Lower leg skin (tissue), 4 donors: ENCODE measurements around the gene MAD1L1. TPM values are rescaled to one million over a fixed set of nuclear protein-coding genes. Genes with fewer than 3 reads are reported as not detected.

Experiments used
- DNase-seq, 2 donors: peaks; one replicate each; pipeline ENCODE4 v3.0.0-alpha.2; 2019; ENCODE audit warnings: low spot score in 2 of 2
- H3K4me3 ChIP-seq: fragments of 200-600 bp; sonication (generic); 2 replicates; pipeline ENCODE4 v1.5.1; 2017; ENCODE audit warnings: mild to moderate bottlenecking, low read depth; ENCODE audit not compliant: poor library complexity, severe bottlenecking
- POLR2A ChIP-seq, 2 donors: fragments of 450-650 bp; IDR thresholded peaks; one replicate each; pipeline ENCODE4 v1.6.1; 2016 to 2017; ENCODE audit warnings: antibody characterized with exemption in 2 of 2, mild to moderate bottlenecking in 1 of 2, moderate library complexity in 1 of 2
- WGBS, 2 donors: methylation state at CpG; one replicate each; pipeline ENCODE4 v1.1.5; 2018; 5-methylcytosine and 5-hydroxymethylcytosine counted together
- intact Hi-C: fragments of 100-400 bp; cut with DNase I; formaldehyde crosslinking; loops from one replicate; pipeline ENCODE4 v1.15.0; 2023; ENCODE audit warnings: low total_unique reads
- total RNA-seq, 4 donors: library from RNA; depleted of rRNA; stranded (reverse); fragments of >200 nt; gene quantifications; one replicate each; pipeline ENCODE4 v1.1.0, GENCODE V29; 2016
- TF ChIP-seq, protein P1 (sequence below), 3 donors: fragments of 450-650 bp; IDR thresholded peaks; one replicate each; pipeline ENCODE4 v1.5.1; 2016; ENCODE audit warnings: antibody characterized with exemption in 3 of 3, mild to moderate bottlenecking in 3 of 3, moderate library complexity in 2 of 3

The MAD1L1 gene
- total RNA-seq, 4 donors from 2014 or later = 37.7 to 77.8 (median 59.4) TPM

DNA sequence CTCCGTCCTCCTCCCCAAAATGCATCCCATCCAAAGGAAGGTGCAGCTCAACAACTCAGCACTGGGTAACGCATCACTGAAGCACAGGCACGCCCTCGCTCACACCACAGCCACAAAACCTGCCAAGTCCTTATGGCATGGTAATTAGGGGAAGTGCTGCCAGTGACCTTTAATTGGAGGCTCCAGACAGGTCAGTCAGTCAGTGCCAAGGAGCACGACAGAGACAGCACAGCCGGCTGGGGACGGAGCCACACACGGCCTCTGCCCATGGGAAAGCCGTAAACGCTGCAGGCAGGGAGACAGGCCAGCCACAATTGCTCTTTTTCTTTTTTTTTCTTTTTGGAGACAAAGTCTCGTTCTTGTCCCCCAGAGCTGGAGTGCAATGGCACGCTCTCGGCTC lies 146.5 kb downstream of the MAD1L1 start:
- no peak overlapping the region for H3K4me3 ChIP-seq
- DNase-seq = no peak
- TF ChIP-seq POLR2A (IDR thresholded peaks at IDR 0.05) = no peak
- TF ChIP-seq, protein P1, sequence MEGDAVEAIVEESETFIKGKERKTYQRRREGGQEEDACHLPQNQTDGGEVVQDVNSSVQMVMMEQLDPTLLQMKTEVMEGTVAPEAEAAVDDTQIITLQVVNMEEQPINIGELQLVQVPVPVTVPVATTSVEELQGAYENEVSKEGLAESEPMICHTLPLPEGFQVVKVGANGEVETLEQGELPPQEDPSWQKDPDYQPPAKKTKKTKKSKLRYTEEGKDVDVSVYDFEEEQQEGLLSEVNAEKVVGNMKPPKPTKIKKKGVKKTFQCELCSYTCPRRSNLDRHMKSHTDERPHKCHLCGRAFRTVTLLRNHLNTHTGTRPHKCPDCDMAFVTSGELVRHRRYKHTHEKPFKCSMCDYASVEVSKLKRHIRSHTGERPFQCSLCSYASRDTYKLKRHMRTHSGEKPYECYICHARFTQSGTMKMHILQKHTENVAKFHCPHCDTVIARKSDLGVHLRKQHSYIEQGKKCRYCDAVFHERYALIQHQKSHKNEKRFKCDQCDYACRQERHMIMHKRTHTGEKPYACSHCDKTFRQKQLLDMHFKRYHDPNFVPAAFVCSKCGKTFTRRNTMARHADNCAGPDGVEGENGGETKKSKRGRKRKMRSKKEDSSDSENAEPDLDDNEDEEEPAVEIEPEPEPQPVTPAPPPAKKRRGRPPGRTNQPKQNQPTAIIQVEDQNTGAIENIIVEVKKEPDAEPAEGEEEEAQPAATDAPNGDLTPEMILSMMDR (IDR thresholded peaks at IDR 0.05) = no peak
- 80 to 83% methylated on average over 11 to 13 of the region's 13 CpGs for WGBS, 2 donors
- intact Hi-C loops = no loop called here

DNA sequence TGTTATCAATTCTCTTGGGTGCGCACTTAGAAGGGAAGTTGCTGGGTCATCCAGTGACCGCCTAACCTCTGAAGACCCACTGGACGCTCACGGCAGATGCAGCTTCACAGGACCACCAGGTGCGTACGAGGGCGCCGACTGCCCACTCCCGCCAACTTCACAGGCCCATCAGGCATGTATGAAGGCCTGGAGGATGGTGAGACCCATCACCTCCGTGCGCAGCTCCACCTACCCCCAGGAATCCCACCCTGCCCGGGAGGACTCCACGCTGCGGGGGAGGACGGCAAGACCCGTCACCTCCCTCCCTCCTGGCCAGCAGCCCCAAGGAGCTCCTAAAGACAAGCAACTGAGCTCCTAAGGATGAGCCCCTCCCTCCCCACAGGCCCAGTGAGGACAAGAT lies 146.9 kb downstream of the MAD1L1 start:
- no peak for DNase-seq
- 98 to 100% methylated on average over 10 to 16 of the region's 16 CpGs for WGBS, 2 donors
- intact Hi-C loops = no loop called here

DNA sequence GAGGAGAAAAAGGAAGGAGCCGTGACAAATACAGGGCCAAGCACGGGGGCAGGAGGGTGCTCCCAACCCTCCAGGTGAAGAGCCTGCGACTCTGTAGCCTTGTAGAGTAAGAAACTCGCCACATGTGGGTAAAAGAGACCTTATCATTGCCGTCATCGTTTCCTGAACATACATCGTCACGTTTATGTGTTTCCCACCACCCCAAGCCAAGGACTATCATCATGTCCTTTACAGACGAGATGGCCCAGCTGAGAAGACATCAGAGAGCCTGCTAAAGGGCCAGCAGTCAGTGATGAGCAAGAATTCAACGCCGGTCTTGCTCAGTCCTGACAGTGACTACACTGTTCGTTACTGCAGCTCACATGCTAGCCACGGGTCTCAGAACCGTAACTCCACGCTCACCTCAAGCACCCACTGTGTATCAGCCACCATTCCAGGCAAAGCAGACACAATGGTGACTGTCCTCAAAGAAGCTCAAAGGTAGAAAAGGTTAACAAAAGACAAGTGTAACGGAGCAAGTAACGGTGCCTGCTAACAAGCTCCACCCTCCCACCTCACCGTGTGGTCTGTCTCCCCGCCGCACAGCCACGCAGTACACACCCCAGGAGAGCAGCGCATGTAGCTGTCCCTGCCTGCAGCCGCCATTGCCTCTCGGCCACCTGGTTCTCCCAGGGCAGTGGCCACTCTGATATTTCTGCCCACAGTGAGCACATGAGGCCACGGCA lies 147.8 kb downstream of the MAD1L1 start:
- intact Hi-C loops = no loop called here
- 93 to 94% methylated on average over 25 of the region's 25 CpGs for WGBS, 2 donors
- TF ChIP-seq POLR2A (IDR thresholded peaks at IDR 0.05) = no peak
- TF ChIP-seq, protein P1 (IDR thresholded peaks at IDR 0.05) = no peak
- no peak overlapping the region for H3K4me3 ChIP-seq
- DNase-seq = no peak

More for the DNA sequence above, 146.9 kb downstream of the MAD1L1 start:
- TF ChIP-seq, protein P1 (IDR thresholded peaks at IDR 0.05) = no peak
- TF ChIP-seq POLR2A (IDR thresholded peaks at IDR 0.05) = no peak
- no peak overlapping the region for H3K4me3 ChIP-seq

DNA sequence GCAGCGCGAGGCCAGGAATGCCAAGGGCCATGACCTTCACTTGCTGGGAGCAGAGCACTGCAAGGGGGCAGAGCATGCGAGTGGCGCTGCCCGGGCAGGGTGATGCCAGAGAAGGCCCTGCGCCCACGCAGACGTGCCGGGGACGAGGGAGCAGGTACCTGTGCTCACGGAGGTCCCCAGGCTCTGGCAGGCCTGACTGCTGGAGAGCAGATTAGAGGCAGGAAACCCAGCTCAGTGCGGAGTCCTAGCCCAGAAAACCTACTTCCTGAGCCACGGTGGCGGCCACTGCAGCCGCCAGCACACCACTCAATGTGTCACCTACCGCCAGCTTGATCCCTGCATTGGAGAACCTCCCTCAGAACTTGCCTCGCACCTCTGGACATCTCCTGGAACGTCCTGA lies 148.4 kb downstream of the MAD1L1 start:
- H3K4me3 ChIP-seq = no peak overlapping the region
- intact Hi-C loops = no loop called here
- no peak for TF ChIP-seq POLR2A (IDR thresholded peaks at IDR 0.05)
- TF ChIP-seq, protein P1 (IDR thresholded peaks at IDR 0.05) = no peak
- WGBS, 2 donors = 94 to 95% methylated on average over 12 to 18 of the region's 18 CpGs
- DNase-seq = no peak

DNA sequence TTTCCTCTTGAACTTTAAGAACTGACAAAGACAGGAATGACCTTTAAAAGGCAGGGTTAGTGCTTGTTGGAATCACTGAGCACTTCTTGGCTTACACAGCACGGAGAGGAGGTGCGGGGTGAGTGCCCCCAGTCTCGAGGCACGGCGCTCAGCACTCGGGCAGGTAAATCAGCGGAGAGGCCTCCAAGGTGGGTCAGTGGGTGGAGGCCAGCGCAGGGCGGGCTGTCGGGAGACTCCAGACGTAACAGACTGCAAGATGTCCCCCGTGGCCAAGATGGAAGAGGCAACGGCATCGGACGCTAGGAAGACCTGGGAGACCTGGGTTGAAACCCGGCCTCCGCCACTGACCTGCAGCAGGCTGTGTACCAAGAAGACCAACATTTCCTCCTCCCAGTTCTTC lies 149.4 kb downstream of the MAD1L1 start:
- intact Hi-C loops = no loop called here
- DNase-seq = no peak
- H3K4me3 ChIP-seq = no peak overlapping the region
- TF ChIP-seq, protein P1 (IDR thresholded peaks at IDR 0.05) = no peak
- TF ChIP-seq POLR2A (IDR thresholded peaks at IDR 0.05) = no peak
- WGBS, 2 donors = 93 to 96% methylated on average over 17 of the region's 17 CpGs
